ENCODE results near the gene ZNF346. TPM values are rescaled to one million over a fixed set of nuclear protein-coding genes. Genes with fewer than 3 reads are reported as not detected.
A peak's percentile ranks its signal among the peaks of the same experiment; 100 is the strongest.

ZNF346 gene
- total RNA-seq, 1 donor from 2014 or later, result 8.5 TPM

- Histone ChIP-seq H3K27me3 (ENCODE audit: low read depth) (peaks cover 21% of the 10 kb centered on the region), H3K4me3 (no peak overlapping the region), H3K36me3 (no peaks in the 10 kb centered on the region), H3K9me3 (replicated peaks) (no peaks in the 10 kb centered on the region), H3K4me1 (peaks cover 36% of the 10 kb centered on the region), H3K27ac (replicated peaks) (peak overlapping the region; percentile 77)
- intact Hi-C loops (cut with micrococcal nuclease), result no loop called here
- TF ChIP-seq, protein P1, sequence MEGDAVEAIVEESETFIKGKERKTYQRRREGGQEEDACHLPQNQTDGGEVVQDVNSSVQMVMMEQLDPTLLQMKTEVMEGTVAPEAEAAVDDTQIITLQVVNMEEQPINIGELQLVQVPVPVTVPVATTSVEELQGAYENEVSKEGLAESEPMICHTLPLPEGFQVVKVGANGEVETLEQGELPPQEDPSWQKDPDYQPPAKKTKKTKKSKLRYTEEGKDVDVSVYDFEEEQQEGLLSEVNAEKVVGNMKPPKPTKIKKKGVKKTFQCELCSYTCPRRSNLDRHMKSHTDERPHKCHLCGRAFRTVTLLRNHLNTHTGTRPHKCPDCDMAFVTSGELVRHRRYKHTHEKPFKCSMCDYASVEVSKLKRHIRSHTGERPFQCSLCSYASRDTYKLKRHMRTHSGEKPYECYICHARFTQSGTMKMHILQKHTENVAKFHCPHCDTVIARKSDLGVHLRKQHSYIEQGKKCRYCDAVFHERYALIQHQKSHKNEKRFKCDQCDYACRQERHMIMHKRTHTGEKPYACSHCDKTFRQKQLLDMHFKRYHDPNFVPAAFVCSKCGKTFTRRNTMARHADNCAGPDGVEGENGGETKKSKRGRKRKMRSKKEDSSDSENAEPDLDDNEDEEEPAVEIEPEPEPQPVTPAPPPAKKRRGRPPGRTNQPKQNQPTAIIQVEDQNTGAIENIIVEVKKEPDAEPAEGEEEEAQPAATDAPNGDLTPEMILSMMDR (IDR thresholded peaks at IDR 0.05; ENCODE audit: borderline replicate concordance), result no peak
- DNase-seq, result peak; percentile 90
Measured at GRCh38 chr5:177094224-177095087, 72.0 kb downstream of the ZNF346 start.

- DNase-seq, result no peak
- intact Hi-C loops (cut with micrococcal nuclease), result no loop called here
- H3K4me3 ChIP-seq, result no peak overlapping the region
- peaks cover 16% of the 10 kb centered on the region for H3K27me3 ChIP-seq (ENCODE audit: low read depth)
- TF ChIP-seq, protein P1 (IDR thresholded peaks at IDR 0.05; ENCODE audit: borderline replicate concordance), result no peak
- no peaks in the 10 kb centered on the region for H3K9me3 ChIP-seq (replicated peaks)
- H3K4me1 ChIP-seq, result peaks cover 33% of the 10 kb centered on the region
- no peaks in the 10 kb centered on the region for H3K36me3 ChIP-seq
- H3K27ac ChIP-seq (replicated peaks), result peak overlapping the region; percentile 77
Measured at GRCh38 chr5:177095088-177095669, 72.7 kb downstream of the ZNF346 start.

GRCh38 chr5:177096162-177097015 lies 73.9 kb downstream of the ZNF346 start:
- no peak for DNase-seq
- TF ChIP-seq, protein P1 (IDR thresholded peaks at IDR 0.05; ENCODE audit: borderline replicate concordance), result no peak
- no peaks in the 10 kb centered on the region for H3K36me3 ChIP-seq
- peaks cover 33% of the 10 kb centered on the region for H3K4me1 ChIP-seq
- intact Hi-C loops (cut with micrococcal nuclease), result no loop called here
- no peaks in the 10 kb centered on the region for H3K9me3 ChIP-seq (replicated peaks)
- H3K27ac ChIP-seq (replicated peaks), result no peak overlapping the region
- H3K4me3 ChIP-seq, result no peak overlapping the region
- H3K27me3 ChIP-seq (ENCODE audit: low read depth), result peaks cover 16% of the 10 kb centered on the region

DNA sequence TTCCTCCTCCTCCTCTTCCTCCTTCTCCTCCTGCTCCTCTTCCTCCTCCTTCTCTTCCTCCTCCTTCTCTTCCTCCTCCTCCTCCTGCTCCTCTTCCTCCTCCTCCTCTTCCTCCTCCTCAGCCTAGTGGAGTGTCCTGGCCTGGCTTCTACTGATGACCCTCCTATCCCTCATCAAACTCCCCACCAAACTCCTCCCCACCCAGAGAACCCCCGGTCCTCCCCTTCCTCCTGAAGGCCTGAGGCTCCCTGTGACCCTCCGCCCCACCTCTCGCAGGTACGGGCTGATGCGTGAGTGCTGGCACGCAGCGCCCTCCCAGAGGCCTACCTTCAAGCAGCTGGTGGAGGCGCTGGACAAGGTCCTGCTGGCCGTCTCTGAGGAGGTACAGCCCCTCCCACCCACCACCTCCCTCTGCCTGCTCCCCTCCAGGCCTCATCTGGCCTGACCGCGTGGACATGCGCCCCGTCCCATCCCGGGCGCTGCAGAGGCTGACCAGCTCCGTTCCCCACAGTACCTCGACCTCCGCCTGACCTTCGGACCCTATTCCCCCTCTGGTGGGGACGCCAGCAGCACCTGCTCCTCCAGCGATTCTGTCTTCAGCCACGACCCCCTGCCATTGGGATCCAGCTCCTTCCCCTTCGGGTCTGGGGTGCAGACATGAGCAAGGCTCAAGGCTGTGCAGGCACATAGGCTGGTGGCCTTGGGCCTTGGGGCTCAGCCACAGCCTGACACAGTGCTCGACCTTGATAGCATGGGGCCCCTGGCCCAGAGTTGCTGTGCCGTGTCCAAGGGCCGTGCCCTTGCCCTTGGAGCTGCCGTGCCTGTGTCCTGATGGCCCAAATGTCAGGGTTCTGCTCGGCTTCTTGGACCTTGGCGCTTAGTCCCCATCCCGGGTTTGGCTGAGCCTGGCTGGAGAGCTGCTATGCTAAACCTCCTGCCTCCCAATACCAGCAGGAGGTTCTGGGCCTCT lies 74.8 kb downstream of the ZNF346 start:
- Histone ChIP-seq H3K27me3 (ENCODE audit: low read depth) (peaks cover 21% of the 10 kb centered on the region), H3K36me3 (no peaks in the 10 kb centered on the region), H3K9me3 (replicated peaks) (no peaks in the 10 kb centered on the region), H3K4me1 (peaks cover 33% of the 10 kb centered on the region), H3K27ac (replicated peaks) (no peak overlapping the region), H3K4me3 (no peak overlapping the region)
- intact Hi-C loops (cut with micrococcal nuclease), result no loop called here
- TF ChIP-seq, protein P1 (IDR thresholded peaks at IDR 0.05; ENCODE audit: borderline replicate concordance), result no peak
- DNase-seq, result no peak

Data from left ventricle myocardium inferior (tissue), 1 donor.